Activated B cell treated with CpG ODN at 0.5 μM for 24 hours (primary cell): ENCODE measurements around the gene CMIP. TPM values are rescaled to one million over a fixed set of nuclear protein-coding genes. Genes with fewer than 3 reads are reported as not detected.
"Not testable (repeated sequence)": the region's sequence is repeated elsewhere in the genome, so short reads cannot be mapped to it uniquely, and the experiment has no call there.

Experiments used
- ATAC-seq: fragments of 200-7000 bp; cut with Tn5 transposase; one replicate; pipeline ENCODE4 v1.10.0; 2021; ENCODE audit warnings: low read depth, mild to moderate bottlenecking, moderate library complexity
- CTCF ChIA-PET: fragments of 350-600 bp; sonication (Branson Sonifier 250); formaldehyde crosslinking; loops from one replicate; lab custom pipeline; 2021; ENCODE audit warnings: antibody characterized with exemption; lab: Charles Lee
- POLR2A ChIA-PET: fragments of 350-600 bp; sonication (Branson Sonifier 250); formaldehyde crosslinking; loops from one replicate; lab custom pipeline; 2021; ENCODE audit warnings: antibody characterized with exemption; lab: Charles Lee
- DNase-seq: peaks from one replicate; pipeline ENCODE4 v3.0.0; 2022
- H3K27ac Mint-ChIP-seq: one replicate; pipeline ENCODE4 v1.8.0; 2020; ENCODE audit warnings: mixed read lengths
- H3K27me3 Mint-ChIP-seq: one replicate; pipeline ENCODE4 v1.8.0; 2021; ENCODE audit warnings: mixed read lengths
- H3K36me3 Mint-ChIP-seq: one replicate; pipeline ENCODE4 v1.8.0; 2021; ENCODE audit warnings: low read depth, mixed read lengths
- H3K4me1 Mint-ChIP-seq: one replicate; pipeline ENCODE4 v1.8.0; 2021; ENCODE audit warnings: mixed read lengths
- H3K4me3 Mint-ChIP-seq: one replicate; pipeline ENCODE4 v1.8.0; 2020; ENCODE audit warnings: mild to moderate bottlenecking, mixed read lengths
- H3K9me3 Mint-ChIP-seq: one replicate; pipeline ENCODE4 v1.8.0; 2020; ENCODE audit warnings: mixed read lengths
- CTCF ChIP-seq: fragments of 200-600 bp; IDR thresholded peaks from one replicate; pipeline ENCODE4 v1.8.0; 2022; ENCODE audit warnings: antibody characterized with exemption, mild to moderate bottlenecking
- intact Hi-C: fragments of 100-400 bp; cut with micrococcal nuclease; formaldehyde crosslinking; loops from one replicate; pipeline ENCODE4 v1.15.1; 2024
- total RNA-seq: library from RNA; stranded (reverse); gene quantifications from 2 replicates; pipeline ENCODE4 v1.2.3, GENCODE V29; 2022

CMIP gene
- total RNA-seq, 1 donor from 2014 or later = 76.3 TPM

- ChIA-PET CTCF (interaction anchor here (0.8 to 8.3 kb wide), 12 partner anchors 12 to 373 kb away, joined by 3 to 56 read pairs (median 5); no protein-coding TSS in a partner anchor), POLR2A (interaction anchor here (0.7 to 4.9 kb wide), 34 partner anchors 10 to 425 kb away, joined by 3 to 124 read pairs (median 7); partner anchors contain the start of genes GAN and PLCG2)
- intact Hi-C loops = loop anchor here (1.0 to 10.0 kb wide), 8 partner anchors 9 to 1195 kb away; partner anchors contain the start of gene DYNLRB2
- Mint-ChIP-seq H3K36me3 (peaks cover 5% of the 10 kb centered on the region), H3K4me1 (peaks cover 58% of the 10 kb centered on the region), H3K27me3 (no peaks in the 10 kb centered on the region), H3K27ac (peak overlapping the region; percentile 95), H3K9me3 (no peaks in the 10 kb centered on the region), H3K4me3 (peak overlapping the region; percentile 79)
- DNase-seq (no peak), ATAC-seq (no peak)
- no peak for TF ChIP-seq CTCF
These were observed 294.9 kb downstream of the CMIP start for GRCh38 chr16:81739503-81739902.

GRCh38 chr16:81740169-81740568 is 295.6 kb downstream of the CMIP start:
- DNase-seq = peak; percentile 35
- peak; percentile 39 for ATAC-seq
- Mint-ChIP-seq H3K36me3 (peaks cover 5% of the 10 kb centered on the region), H3K4me3 (peak overlapping the region; percentile 79), H3K27me3 (no peaks in the 10 kb centered on the region), H3K9me3 (no peaks in the 10 kb centered on the region), H3K4me1 (peaks cover 59% of the 10 kb centered on the region), H3K27ac (peak overlapping the region; percentile 95)
- intact Hi-C loops = loop anchor here (1.0 kb wide), 1 partner anchor 39 kb away; the partner anchor contains the start of gene PLCG2
- no peak for TF ChIP-seq CTCF
- CTCF ChIA-PET = interaction anchor here (1.9 to 8.3 kb wide), 4 partner anchors 12 to 134 kb away, joined by 5 to 56 read pairs (median 10); no protein-coding TSS in a partner anchor
- POLR2A ChIA-PET = interaction anchor here (0.5 to 4.9 kb wide), 38 partner anchors 10 to 430 kb away, joined by 3 to 124 read pairs (median 6); partner anchors contain the start of genes GAN, MPHOSPH6 and PLCG2

- ChIA-PET POLR2A (interaction anchor here (1.0 to 4.9 kb wide), 13 partner anchors 9 to 296 kb away, joined by 3 to 124 read pairs (median 21); partner anchors contain the start of gene PLCG2), CTCF (interaction anchor here (0.7 to 8.3 kb wide), 4 partner anchors 11 to 163 kb away, joined by 4 to 56 read pairs (median 9); no protein-coding TSS in a partner anchor)
- H3K4me3 Mint-ChIP-seq, H3K9me3 Mint-ChIP-seq, H3K27me3 Mint-ChIP-seq, ATAC-seq, H3K36me3 Mint-ChIP-seq, DNase-seq, intact Hi-C loops: not testable (repeated sequence)
- H3K4me1 Mint-ChIP-seq = peaks cover 72% of the 10 kb centered on the region
- H3K27ac Mint-ChIP-seq = peak overlapping the region; percentile 95
These were observed 296.8 kb downstream of the CMIP start for GRCh38 chr16:81741430-81741770.

GRCh38 chr16:81744385-81744784 is 299.8 kb downstream of the CMIP start:
- H3K9me3 Mint-ChIP-seq = no peaks in the 10 kb centered on the region
- no peak for ATAC-seq
- peaks cover 7% of the 10 kb centered on the region for H3K36me3 Mint-ChIP-seq
- no peak overlapping the region for H3K4me3 Mint-ChIP-seq
- intact Hi-C loops = no loop called here
- POLR2A ChIA-PET = interaction anchor here (0.7 to 1.2 kb wide), 5 partner anchors 11 to 737 kb away, joined by 3 to 6 read pairs (median 3); partner anchors contain the start of gene CENPN
- H3K27me3 Mint-ChIP-seq = no peaks in the 10 kb centered on the region
- CTCF ChIA-PET = no interaction called here
- TF ChIP-seq CTCF = no peak
- H3K4me1 Mint-ChIP-seq = peaks cover 78% of the 10 kb centered on the region
- no peak for DNase-seq
- H3K27ac Mint-ChIP-seq = no peak overlapping the region

- Mint-ChIP-seq H3K27ac (no peak overlapping the region), H3K36me3 (peaks cover 9% of the 10 kb centered on the region), H3K27me3 (no peaks in the 10 kb centered on the region), H3K4me3 (no peak overlapping the region), H3K4me1 (peaks cover 78% of the 10 kb centered on the region), H3K9me3 (no peaks in the 10 kb centered on the region)
- TF ChIP-seq CTCF = no peak
- intact Hi-C loops = no loop called here
- ATAC-seq = no peak
- POLR2A ChIA-PET = interaction anchor here (1.0 to 1.2 kb wide), 2 partner anchors 10 to 73 kb away, joined by 3 to 4 read pairs; no protein-coding TSS in a partner anchor
- CTCF ChIA-PET = interaction anchor here (0.9 kb wide), 1 partner anchor 11 kb away, joined by 3 read pairs; no protein-coding TSS in a partner anchor
- no peak for DNase-seq
These were observed 300.3 kb downstream of the CMIP start for GRCh38 chr16:81744911-81745310.
